VCaP (cell line): ENCODE results near the gene FFAR3.
"Not testable (repeated sequence)": the region's sequence is repeated elsewhere in the genome, so short reads cannot be mapped to it uniquely, and the experiment has no call there.

Experiments used
- H3K27ac ChIP-seq: fragments of 450-650 bp; 2 replicates; pipeline ENCODE4 v1.5.1; 2017
- CTCF ChIP-seq: fragments of 450-650 bp; conservative IDR thresholded peaks from 2 replicates; pipeline ENCODE4 v1.5.1; 2017; ENCODE audit warnings: mild to moderate bottlenecking, moderate library complexity

Gene FFAR3

GRCh38 chr19:35363711-35364425 is 5.6 kb downstream of the FFAR3 start:
- no peak overlapping the region for H3K27ac ChIP-seq
- no peak for TF ChIP-seq CTCF

GRCh38 chr19:35365303-35365702 is 7.0 kb downstream of the FFAR3 start:
- no peak for TF ChIP-seq CTCF
- no peak overlapping the region for H3K27ac ChIP-seq

- no peak overlapping the region for H3K27ac ChIP-seq
- TF ChIP-seq CTCF: no peak
Measured at GRCh38 chr19:35368378-35368777, 10.1 kb downstream of the FFAR3 start.

- no peak overlapping the region for H3K27ac ChIP-seq
- no peak for TF ChIP-seq CTCF
Measured at GRCh38 chr19:35369522-35369921, 11.3 kb downstream of the FFAR3 start.

- TF ChIP-seq CTCF: no peak
Measured at GRCh38 chr19:35370722-35371121, 12.5 kb downstream of the FFAR3 start, which contains the start of gene GPR42. Gene GPR42 (plus strand): TSS chr19:35371068. CDS start chr19:35371360, 292 bp downstream.

GRCh38 chr19:35373492-35373891 is 15.2 kb downstream of the FFAR3 start:
- H3K27ac ChIP-seq: no peak overlapping the region
- TF ChIP-seq CTCF: no peak

More at GRCh38 chr19:35370722-35371121, 12.5 kb downstream of the FFAR3 start, which contains the start of gene GPR42:
- H3K27ac ChIP-seq: no peak within 1 kb of the TSS

GRCh38 chr19:35374031-35374430 is 15.8 kb downstream of the FFAR3 start:
- not testable (repeated sequence) for H3K27ac ChIP-seq
